ENCODE results near the gene AUTS2.

The AUTS2 gene

GRCh38 chr7:70502117-70502863 is 904.0 kb downstream of the AUTS2 start:
- TF ChIP-seq SPI1 (IDR thresholded peaks at IDR 0.05; ENCODE audit: borderline replicate concordance, low read depth) (no peak), CTCF (IDR thresholded peaks at IDR 0.05; ENCODE audit: insufficient read depth, low read length) (no peak), REST (IDR thresholded peaks at IDR 0.05; ENCODE audit: insufficient replicate concordance, low read depth) (no peak), POLR2AphosphoS5 (IDR thresholded peaks at IDR 0.05; ENCODE audit: low read depth) (no peak), GABPA (IDR thresholded peaks at IDR 0.05; ENCODE audit: low read depth) (no peak)
- DNase-seq (ENCODE audit: low read depth in 1 of 2, low spot score in 1 of 2) = no peak
- H3K4me3 ChIP-seq (replicated peaks; ENCODE audit: insufficient read depth, low read length) = no peak overlapping the region
- H3K27me3 ChIP-seq (ENCODE audit: insufficient read depth, poor library complexity, severe bottlenecking) = no peaks in the 10 kb centered on the region
- no peak overlapping the region for H3K27ac ChIP-seq (replicated peaks)

GRCh38 chr7:70504254-70504653 is 906.0 kb downstream of the AUTS2 start:
- no peak overlapping the region for H3K4me3 ChIP-seq (replicated peaks; ENCODE audit: insufficient read depth, low read length)
- no peak for DNase-seq (ENCODE audit: low read depth in 1 of 2, low spot score in 1 of 2)
- no peak overlapping the region for H3K27ac ChIP-seq (replicated peaks)
- H3K27me3 ChIP-seq (ENCODE audit: insufficient read depth, poor library complexity, severe bottlenecking) = no peaks in the 10 kb centered on the region
- TF ChIP-seq POLR2AphosphoS5 (IDR thresholded peaks at IDR 0.05; ENCODE audit: low read depth) (no peak), GABPA (IDR thresholded peaks at IDR 0.05; ENCODE audit: low read depth) (no peak), REST (IDR thresholded peaks at IDR 0.05; ENCODE audit: insufficient replicate concordance, low read depth) (no peak), CTCF (IDR thresholded peaks at IDR 0.05; ENCODE audit: insufficient read depth, low read length) (no peak), SPI1 (IDR thresholded peaks at IDR 0.05; ENCODE audit: borderline replicate concordance, low read depth) (no peak)

GRCh38 chr7:70505468-70505867 is 907.2 kb downstream of the AUTS2 start:
- no peak for DNase-seq (ENCODE audit: low read depth in 1 of 2, low spot score in 1 of 2)
- Histone ChIP-seq H3K27ac (replicated peaks) (no peak overlapping the region), H3K27me3 (ENCODE audit: insufficient read depth, poor library complexity, severe bottlenecking) (no peaks in the 10 kb centered on the region), H3K4me3 (replicated peaks; ENCODE audit: insufficient read depth, low read length) (no peak overlapping the region)
- TF ChIP-seq CTCF (IDR thresholded peaks at IDR 0.05; ENCODE audit: insufficient read depth, low read length) (no peak), REST (IDR thresholded peaks at IDR 0.05; ENCODE audit: insufficient replicate concordance, low read depth) (no peak), POLR2AphosphoS5 (IDR thresholded peaks at IDR 0.05; ENCODE audit: low read depth) (no peak), SPI1 (IDR thresholded peaks at IDR 0.05; ENCODE audit: borderline replicate concordance, low read depth) (no peak), GABPA (IDR thresholded peaks at IDR 0.05; ENCODE audit: low read depth) (no peak)

Measured in HL-60 (cell line).